Measurements from ENCODE around the gene JPH4. TPM values are rescaled to one million over a fixed set of nuclear protein-coding genes. Genes with fewer than 3 reads are reported as not detected.

Gene JPH4
- total RNA-seq, 1 experiment from 2014 or later, result not detected

DNA sequence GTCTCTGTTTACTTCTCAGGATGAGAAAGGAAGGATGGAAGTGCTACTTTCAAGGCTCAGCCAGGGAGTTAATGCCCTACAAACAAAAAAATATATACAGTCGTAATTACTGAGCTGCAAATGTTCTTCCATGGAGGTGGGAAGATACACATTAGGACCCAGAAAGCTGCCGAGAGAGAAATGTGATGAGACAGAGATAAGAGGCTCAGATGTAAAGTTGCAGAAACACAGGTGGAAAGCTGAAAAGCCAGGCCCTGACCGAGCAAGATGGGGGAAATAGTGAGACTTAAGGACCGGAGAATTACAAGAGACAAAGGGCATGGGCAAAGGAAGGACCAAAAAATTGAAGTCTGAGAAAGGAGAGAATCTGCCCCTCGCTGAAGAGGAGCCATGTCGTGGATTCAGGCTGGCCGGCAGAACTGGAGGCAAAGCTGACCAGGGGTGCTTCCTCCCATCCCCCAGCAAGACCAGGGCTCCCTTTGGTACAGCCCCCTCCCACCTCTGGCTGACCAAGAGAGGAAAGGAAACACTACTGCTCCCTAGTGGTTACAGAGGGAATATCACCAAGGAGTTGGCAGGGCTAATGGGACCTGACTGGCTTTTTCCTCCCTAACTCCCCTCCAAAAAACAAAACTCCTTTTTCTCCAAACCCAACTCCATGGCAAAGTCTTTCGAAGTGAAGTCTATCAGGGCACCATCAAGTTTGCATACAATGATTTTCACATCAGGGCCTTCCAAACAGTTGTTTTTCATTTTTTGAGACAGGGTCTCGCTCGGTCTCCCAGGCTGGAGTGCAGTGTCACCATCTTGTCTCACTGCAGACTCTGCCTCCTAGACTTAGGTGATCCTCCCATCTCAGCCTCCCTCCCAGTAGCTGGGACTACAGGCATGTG is 39.1 kb downstream of the JPH4 start:
- peaks cover 15% of the 10 kb centered on the region for H3K4me1 Mint-ChIP-seq (ENCODE audit: low read depth, unreplicated experiment)
- no peaks in the 10 kb centered on the region for H3K9me3 Mint-ChIP-seq (ENCODE audit: unreplicated experiment)
- peak in 1 of 2 experiments; percentile 74 for DNase-seq
- BruUV-seq (replicated peaks), result no TSS peak
- H3K4me3 Mint-ChIP-seq (ENCODE audit: unreplicated experiment), result no peak overlapping the region
- ChIA-PET CTCF (interaction anchor here (1.4 to 1.7 kb wide), 2 partner anchors 11 to 61 kb away, joined by 5 to 7 read pairs; no protein-coding TSS in a partner anchor), POLR2A (interaction anchor here (0.6 kb wide), 1 partner anchor 10 kb away, joined by 3 read pairs; no protein-coding TSS in a partner anchor)
- intact Hi-C loops (cut with micrococcal nuclease; ENCODE audit: unreplicated experiment), result loop anchor here (1.0 kb wide), 1 partner anchor 61 kb away; no protein-coding TSS in a partner anchor
- no peaks in the 10 kb centered on the region for H3K4me1 ChIP-seq
- no peaks in the 10 kb centered on the region; the same call in 1 of the 2 replicates for H3K36me3 ChIP-seq (ENCODE audit: control insufficient read depth, insufficient read depth, low read length)
- no peak overlapping the region for H3K27ac Mint-ChIP-seq (ENCODE audit: unreplicated experiment)
- H3K27me3 ChIP-seq (replicated peaks; ENCODE audit: control insufficient read depth, insufficient read depth, low read length), result no peaks in the 10 kb centered on the region
- no peaks in the 10 kb centered on the region for H3K27me3 Mint-ChIP-seq (ENCODE audit: insufficient read depth, unreplicated experiment)
- TF ChIP-seq, protein P1, sequence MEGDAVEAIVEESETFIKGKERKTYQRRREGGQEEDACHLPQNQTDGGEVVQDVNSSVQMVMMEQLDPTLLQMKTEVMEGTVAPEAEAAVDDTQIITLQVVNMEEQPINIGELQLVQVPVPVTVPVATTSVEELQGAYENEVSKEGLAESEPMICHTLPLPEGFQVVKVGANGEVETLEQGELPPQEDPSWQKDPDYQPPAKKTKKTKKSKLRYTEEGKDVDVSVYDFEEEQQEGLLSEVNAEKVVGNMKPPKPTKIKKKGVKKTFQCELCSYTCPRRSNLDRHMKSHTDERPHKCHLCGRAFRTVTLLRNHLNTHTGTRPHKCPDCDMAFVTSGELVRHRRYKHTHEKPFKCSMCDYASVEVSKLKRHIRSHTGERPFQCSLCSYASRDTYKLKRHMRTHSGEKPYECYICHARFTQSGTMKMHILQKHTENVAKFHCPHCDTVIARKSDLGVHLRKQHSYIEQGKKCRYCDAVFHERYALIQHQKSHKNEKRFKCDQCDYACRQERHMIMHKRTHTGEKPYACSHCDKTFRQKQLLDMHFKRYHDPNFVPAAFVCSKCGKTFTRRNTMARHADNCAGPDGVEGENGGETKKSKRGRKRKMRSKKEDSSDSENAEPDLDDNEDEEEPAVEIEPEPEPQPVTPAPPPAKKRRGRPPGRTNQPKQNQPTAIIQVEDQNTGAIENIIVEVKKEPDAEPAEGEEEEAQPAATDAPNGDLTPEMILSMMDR (IDR thresholded peaks at IDR 0.05; ENCODE audit: insufficient read depth in 1 of 2, low read depth in 1 of 2, low read length in 1 of 2, severe bottlenecking in 1 of 2, unreplicated experiment in 1 of 2), result peak; percentile 68 to 83
- H3K36me3 Mint-ChIP-seq (ENCODE audit: insufficient read depth, unreplicated experiment), result no peaks in the 10 kb centered on the region
- no peaks in the 10 kb centered on the region for H3K9me3 ChIP-seq
- no peak overlapping the region for H3K4me3 ChIP-seq (ENCODE audit: low read depth, low read length)

DNA sequence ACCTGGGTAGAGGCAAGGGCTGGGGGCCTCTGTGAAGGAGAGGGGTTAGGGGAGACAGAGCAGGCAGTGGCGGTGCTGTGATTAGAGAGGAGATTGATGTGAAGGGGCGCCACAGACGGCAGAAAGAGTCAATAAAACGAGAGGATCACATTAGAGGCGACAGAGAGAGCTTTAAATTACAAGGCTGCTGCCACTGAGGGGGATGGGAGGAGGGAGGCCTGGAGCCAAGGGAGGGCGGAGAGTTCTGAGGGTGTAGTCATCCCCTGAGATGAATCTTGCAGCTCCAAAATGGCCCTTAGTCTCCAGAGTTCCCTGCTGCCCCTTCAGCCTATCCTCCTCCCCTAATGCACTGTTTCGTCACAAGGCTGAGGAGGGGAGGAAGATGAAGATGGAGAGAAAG is 39.8 kb downstream of the JPH4 start:
- no peaks in the 10 kb centered on the region for H3K27me3 ChIP-seq (replicated peaks; ENCODE audit: control insufficient read depth, insufficient read depth, low read length)
- Mint-ChIP-seq H3K36me3 (ENCODE audit: insufficient read depth, unreplicated experiment) (no peaks in the 10 kb centered on the region), H3K27ac (ENCODE audit: unreplicated experiment) (no peak overlapping the region), H3K9me3 (ENCODE audit: unreplicated experiment) (no peaks in the 10 kb centered on the region), H3K4me1 (ENCODE audit: low read depth, unreplicated experiment) (peaks cover 15% of the 10 kb centered on the region), H3K27me3 (ENCODE audit: insufficient read depth, unreplicated experiment) (no peaks in the 10 kb centered on the region), H3K4me3 (ENCODE audit: unreplicated experiment) (no peak overlapping the region)
- intact Hi-C loops (cut with micrococcal nuclease; ENCODE audit: unreplicated experiment), result loop anchor here (1.0 kb wide), 1 partner anchor 60 kb away; no protein-coding TSS in a partner anchor
- H3K9me3 ChIP-seq, result no peaks in the 10 kb centered on the region
- TF ChIP-seq, protein P1 (IDR thresholded peaks at IDR 0.05; ENCODE audit: insufficient read depth in 1 of 2, low read depth in 1 of 2, low read length in 1 of 2, severe bottlenecking in 1 of 2, unreplicated experiment in 1 of 2), result no peak
- H3K4me3 ChIP-seq (ENCODE audit: low read depth, low read length), result no peak overlapping the region
- no peaks in the 10 kb centered on the region for H3K4me1 ChIP-seq
- no TSS peak for BruUV-seq (replicated peaks)
- CTCF ChIA-PET, result interaction anchor here (0.5 to 1.7 kb wide), 3 partner anchors 60 to 155 kb away, joined by 3 to 7 read pairs (median 4); no protein-coding TSS in a partner anchor
- POLR2A ChIA-PET, result no interaction called here
- no peaks in the 10 kb centered on the region; the same call in 1 of the 2 replicates for H3K36me3 ChIP-seq (ENCODE audit: control insufficient read depth, insufficient read depth, low read length)
- DNase-seq, result no peak

DNA sequence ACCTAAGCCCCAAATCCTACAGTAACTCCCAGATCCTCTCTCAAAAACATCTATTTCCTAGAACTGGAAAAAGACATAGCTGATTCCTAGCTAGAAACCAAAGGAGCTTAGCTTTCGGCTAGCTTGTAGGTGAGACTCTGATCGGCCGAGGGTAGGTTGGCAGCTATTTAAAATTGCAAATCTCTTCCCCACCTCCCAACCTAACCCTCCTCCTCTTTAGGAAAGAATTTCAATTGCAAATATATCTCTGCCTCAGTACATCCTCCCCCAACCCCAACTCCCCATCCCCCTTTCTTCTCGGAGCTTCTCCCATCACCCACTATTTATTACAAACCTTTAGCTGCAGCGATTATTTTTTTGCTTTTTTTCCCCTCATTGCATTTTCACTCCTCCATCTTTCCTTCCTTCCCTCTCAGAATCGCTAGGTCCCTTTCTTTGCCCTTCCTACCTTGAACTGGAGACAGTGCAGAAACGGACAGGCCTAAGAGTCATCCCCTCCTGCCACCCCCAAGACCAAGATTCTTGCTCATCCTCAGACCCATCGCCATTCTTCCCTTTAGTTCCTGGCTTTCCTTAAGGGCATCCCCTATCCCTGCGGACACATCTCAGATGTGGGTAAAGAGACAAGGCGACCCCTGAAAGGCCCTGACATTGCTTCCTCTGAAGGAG is 40.4 kb downstream of the JPH4 start:
- no TSS peak for BruUV-seq (replicated peaks)
- TF ChIP-seq, protein P1 (IDR thresholded peaks at IDR 0.05; ENCODE audit: insufficient read depth in 1 of 2, low read depth in 1 of 2, low read length in 1 of 2, severe bottlenecking in 1 of 2, unreplicated experiment in 1 of 2), result no peak
- Mint-ChIP-seq H3K4me3 (ENCODE audit: unreplicated experiment) (no peak overlapping the region), H3K27ac (ENCODE audit: unreplicated experiment) (no peak overlapping the region), H3K4me1 (ENCODE audit: low read depth, unreplicated experiment) (peaks cover 15% of the 10 kb centered on the region), H3K36me3 (ENCODE audit: insufficient read depth, unreplicated experiment) (no peaks in the 10 kb centered on the region), H3K27me3 (ENCODE audit: insufficient read depth, unreplicated experiment) (no peaks in the 10 kb centered on the region), H3K9me3 (ENCODE audit: unreplicated experiment) (no peaks in the 10 kb centered on the region)
- ChIA-PET CTCF (interaction anchor here (0.5 to 1.4 kb wide), 3 partner anchors 10 to 155 kb away, joined by 3 to 4 read pairs (median 3); no protein-coding TSS in a partner anchor), POLR2A (no interaction called here)
- H3K4me1 ChIP-seq, result no peaks in the 10 kb centered on the region
- H3K9me3 ChIP-seq, result no peaks in the 10 kb centered on the region
- DNase-seq, result no peak
- no peaks in the 10 kb centered on the region for H3K27me3 ChIP-seq (replicated peaks; ENCODE audit: control insufficient read depth, insufficient read depth, low read length)
- H3K4me3 ChIP-seq (ENCODE audit: low read depth, low read length), result no peak overlapping the region
- no peaks in the 10 kb centered on the region; the same call in 1 of the 2 replicates for H3K36me3 ChIP-seq (ENCODE audit: control insufficient read depth, insufficient read depth, low read length)
- intact Hi-C loops (cut with micrococcal nuclease; ENCODE audit: unreplicated experiment), result no loop called here

Data from Caco-2 (cell line).